HepG2 (cell line): ENCODE measurements around the gene BDP1. TPM values are rescaled to one million over a fixed set of nuclear protein-coding genes. Genes with fewer than 3 reads are reported as not detected.

Source experiments
- ARNT ChIP-seq: fragments of 450-650 bp; IDR thresholded peaks from 2 replicates; pipeline ENCODE4 v1.6.1; 2017
- ATF7-NPFF ChIP-seq: sonication (generic); formaldehyde crosslinking; IDR thresholded peaks from 2 replicates; pipeline ENCODE4 v1.8.1; 2023; ENCODE audit warnings: mild to moderate bottlenecking, low read depth, missing genetic modification reagents, moderate library complexity
- GPN1 ChIP-seq: sonication (generic); formaldehyde crosslinking; IDR thresholded peaks from 2 replicates; pipeline ENCODE4 v1.5.1; 2020; ENCODE audit warnings: missing genetic modification reagents, borderline replicate concordance
- HOXA9 ChIP-seq: sonication (generic); formaldehyde crosslinking; IDR thresholded peaks from 2 replicates; pipeline ENCODE4 v1.8.1; 2022; ENCODE audit warnings: missing genetic modification reagents, mild to moderate bottlenecking, moderate library complexity, borderline replicate concordance
- IKZF1 ChIP-seq: fragments of 450-650 bp; IDR thresholded peaks from 2 replicates; pipeline ENCODE4 v1.7.1; 2016
- MEF2D ChIP-seq: sonication (generic); formaldehyde crosslinking; IDR thresholded peaks from 2 replicates; pipeline ENCODE4 v1.5.1; 2020; ENCODE audit warnings: mild to moderate bottlenecking, missing genetic modification reagents
- RXRA ChIP-seq: sonication (generic); formaldehyde crosslinking; IDR thresholded peaks from 2 replicates; pipeline ENCODE4 v1.5.1; 2020; ENCODE audit warnings: missing genetic modification reagents
- SIX1 ChIP-seq: sonication (generic); formaldehyde crosslinking; IDR thresholded peaks from 2 replicates; pipeline ENCODE4 v1.4.0; 2020; ENCODE audit warnings: missing genetic modification reagents, borderline replicate concordance
- ZNF160 ChIP-seq: sonication (generic); formaldehyde crosslinking; IDR thresholded peaks from 2 replicates; pipeline ENCODE4 v1.8.0; 2022; ENCODE audit warnings: mild to moderate bottlenecking, inconsistent platforms, missing genetic modification reagents
- ZNF251 ChIP-seq: sonication (generic); formaldehyde crosslinking; IDR thresholded peaks from 2 replicates; pipeline ENCODE4 v1.9.0; 2021; ENCODE audit warnings: mild to moderate bottlenecking, missing genetic modification reagents
- ZNF282 ChIP-seq: fragments of 450-650 bp; IDR thresholded peaks from 2 replicates; pipeline ENCODE4 v1.6.1; 2018; ENCODE audit not compliant: partially characterized antibody
- ZNF674 ChIP-seq: sonication (generic); formaldehyde crosslinking; IDR thresholded peaks from 2 replicates; pipeline ENCODE4 v1.5.0; 2020; ENCODE audit warnings: low read depth, mild to moderate bottlenecking, missing genetic modification reagents
- polyA plus RNA-seq, 8 experiments: library from polyadenylated mRNA; depleted of rRNA in 3 of 8; stranded (reverse) in 7 of 8; unstranded in 1 of 8; fragments of >200 nt; fragmentation: Illumina TruSeq in 4 of 8; extraction: Trizol in 4 of 8; gene quantifications; 2 replicates each; pipeline versions ENCODE4 v1.2.1 to v1.2.3, GENCODE V29; 2011 to 2016; ENCODE audit warnings: low read depth in 4 of 8, missing spikeins in 1 of 8, mixed read lengths in 1 of 8; ENCODE audit not compliant: insufficient read depth in 1 of 8
- total RNA-seq, 5 experiments: library from RNA; depleted of rRNA; stranded (reverse); fragments of >200 nt; fragmentation: Illumina TruSeq; extraction: Trizol; gene quantifications; 2 replicates each; pipeline ENCODE4 v1.2.3, GENCODE V29; 2016; ENCODE audit warnings: low read depth in 1 of 5
- TF ChIP-seq, protein P1 (sequence below): IDR thresholded peaks from 2 replicates; pipeline ENCODE4 v1.6.1; 2016; ENCODE audit warnings: low read depth, missing genetic modification reagents, missing compliant biosample characterization
- TF ChIP-seq, protein P2 (sequence below): sonication (generic); formaldehyde crosslinking; IDR thresholded peaks from 2 replicates; pipeline ENCODE4 v1.5.0; 2020; ENCODE audit warnings: mild to moderate bottlenecking, missing genetic modification reagents, borderline replicate concordance

The BDP1 gene
- total and polyA plus RNA-seq, 2 of the 13 experiments (the other 11 are each of a cell fraction or from before 2014, with no cell fraction given): 10.2 to 22.4 TPM

DNA sequence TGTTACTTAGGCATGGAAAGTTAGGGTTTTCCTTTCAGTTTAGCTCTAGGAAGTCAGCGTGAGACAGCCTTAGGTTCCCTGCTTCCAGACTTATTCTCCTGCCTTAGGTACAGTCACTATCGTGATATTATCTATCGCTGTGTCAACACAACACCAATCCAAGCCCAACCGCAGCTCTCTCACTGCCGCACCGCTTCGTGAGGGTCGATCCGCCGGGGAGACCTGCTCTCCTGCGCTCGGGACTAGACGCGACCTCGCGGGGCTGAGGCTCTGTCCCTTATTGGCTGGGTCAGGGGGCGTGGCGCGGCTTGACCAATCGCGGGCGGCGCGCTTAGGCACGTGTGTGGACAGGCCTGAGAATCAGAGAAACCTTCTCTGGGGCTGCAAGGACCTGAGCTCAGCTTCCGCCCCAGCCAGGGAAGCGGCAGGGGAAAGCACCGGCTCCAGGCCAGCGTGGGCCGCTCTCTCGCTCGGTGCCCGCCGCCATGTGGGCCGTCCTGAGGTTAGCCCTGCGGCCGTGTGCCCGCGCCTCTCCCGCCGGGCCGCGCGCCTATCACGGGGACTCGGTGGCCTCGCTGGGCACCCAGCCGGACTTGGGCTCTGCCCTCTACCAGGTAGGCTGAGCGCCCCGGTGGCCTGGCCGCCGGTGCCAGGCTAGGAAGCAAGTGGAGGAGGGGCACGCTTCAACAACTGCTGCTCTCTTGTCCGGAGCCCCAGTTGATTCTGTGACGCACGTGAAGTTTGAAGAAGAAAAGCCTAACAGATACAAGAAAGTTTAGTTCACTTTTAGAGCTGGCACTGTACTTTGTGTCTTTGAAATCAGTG, 131.7 kb downstream of the BDP1 start, which contains the start of gene MCCC2 (continued):
- peak; percentile 94 for TF ChIP-seq ATF7-NPFF (CRISPR knock-in tag)
- peak; percentile 66; the same call in 1 of the 2 replicates for TF ChIP-seq ZNF160 (CRISPR knock-in tag)
- TF ChIP-seq GPN1 (CRISPR knock-in tag): no peak
- TF ChIP-seq RXRA (CRISPR knock-in tag): peak; percentile 73
- TF ChIP-seq IKZF1: no peak
- TF ChIP-seq SIX1: no peak
- TF ChIP-seq, protein P1, sequence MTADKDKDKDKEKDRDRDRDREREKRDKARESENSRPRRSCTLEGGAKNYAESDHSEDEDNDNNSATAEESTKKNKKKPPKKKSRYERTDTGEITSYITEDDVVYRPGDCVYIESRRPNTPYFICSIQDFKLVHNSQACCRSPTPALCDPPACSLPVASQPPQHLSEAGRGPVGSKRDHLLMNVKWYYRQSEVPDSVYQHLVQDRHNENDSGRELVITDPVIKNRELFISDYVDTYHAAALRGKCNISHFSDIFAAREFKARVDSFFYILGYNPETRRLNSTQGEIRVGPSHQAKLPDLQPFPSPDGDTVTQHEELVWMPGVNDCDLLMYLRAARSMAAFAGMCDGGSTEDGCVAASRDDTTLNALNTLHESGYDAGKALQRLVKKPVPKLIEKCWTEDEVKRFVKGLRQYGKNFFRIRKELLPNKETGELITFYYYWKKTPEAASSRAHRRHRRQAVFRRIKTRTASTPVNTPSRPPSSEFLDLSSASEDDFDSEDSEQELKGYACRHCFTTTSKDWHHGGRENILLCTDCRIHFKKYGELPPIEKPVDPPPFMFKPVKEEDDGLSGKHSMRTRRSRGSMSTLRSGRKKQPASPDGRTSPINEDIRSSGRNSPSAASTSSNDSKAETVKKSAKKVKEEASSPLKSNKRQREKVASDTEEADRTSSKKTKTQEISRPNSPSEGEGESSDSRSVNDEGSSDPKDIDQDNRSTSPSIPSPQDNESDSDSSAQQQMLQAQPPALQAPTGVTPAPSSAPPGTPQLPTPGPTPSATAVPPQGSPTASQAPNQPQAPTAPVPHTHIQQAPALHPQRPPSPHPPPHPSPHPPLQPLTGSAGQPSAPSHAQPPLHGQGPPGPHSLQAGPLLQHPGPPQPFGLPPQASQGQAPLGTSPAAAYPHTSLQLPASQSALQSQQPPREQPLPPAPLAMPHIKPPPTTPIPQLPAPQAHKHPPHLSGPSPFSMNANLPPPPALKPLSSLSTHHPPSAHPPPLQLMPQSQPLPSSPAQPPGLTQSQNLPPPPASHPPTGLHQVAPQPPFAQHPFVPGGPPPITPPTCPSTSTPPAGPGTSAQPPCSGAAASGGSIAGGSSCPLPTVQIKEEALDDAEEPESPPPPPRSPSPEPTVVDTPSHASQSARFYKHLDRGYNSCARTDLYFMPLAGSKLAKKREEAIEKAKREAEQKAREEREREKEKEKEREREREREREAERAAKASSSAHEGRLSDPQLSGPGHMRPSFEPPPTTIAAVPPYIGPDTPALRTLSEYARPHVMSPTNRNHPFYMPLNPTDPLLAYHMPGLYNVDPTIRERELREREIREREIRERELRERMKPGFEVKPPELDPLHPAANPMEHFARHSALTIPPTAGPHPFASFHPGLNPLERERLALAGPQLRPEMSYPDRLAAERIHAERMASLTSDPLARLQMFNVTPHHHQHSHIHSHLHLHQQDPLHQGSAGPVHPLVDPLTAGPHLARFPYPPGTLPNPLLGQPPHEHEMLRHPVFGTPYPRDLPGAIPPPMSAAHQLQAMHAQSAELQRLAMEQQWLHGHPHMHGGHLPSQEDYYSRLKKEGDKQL (CRISPR knock-in tag): peak; percentile 61; the same call in 1 of the 2 replicates
- TF ChIP-seq ARNT: no peak
- no peak for TF ChIP-seq HOXA9 (CRISPR knock-in tag)
- no peak for TF ChIP-seq ZNF282
- no peak for TF ChIP-seq ZNF674 (CRISPR knock-in tag)
- TF ChIP-seq, protein P2, sequence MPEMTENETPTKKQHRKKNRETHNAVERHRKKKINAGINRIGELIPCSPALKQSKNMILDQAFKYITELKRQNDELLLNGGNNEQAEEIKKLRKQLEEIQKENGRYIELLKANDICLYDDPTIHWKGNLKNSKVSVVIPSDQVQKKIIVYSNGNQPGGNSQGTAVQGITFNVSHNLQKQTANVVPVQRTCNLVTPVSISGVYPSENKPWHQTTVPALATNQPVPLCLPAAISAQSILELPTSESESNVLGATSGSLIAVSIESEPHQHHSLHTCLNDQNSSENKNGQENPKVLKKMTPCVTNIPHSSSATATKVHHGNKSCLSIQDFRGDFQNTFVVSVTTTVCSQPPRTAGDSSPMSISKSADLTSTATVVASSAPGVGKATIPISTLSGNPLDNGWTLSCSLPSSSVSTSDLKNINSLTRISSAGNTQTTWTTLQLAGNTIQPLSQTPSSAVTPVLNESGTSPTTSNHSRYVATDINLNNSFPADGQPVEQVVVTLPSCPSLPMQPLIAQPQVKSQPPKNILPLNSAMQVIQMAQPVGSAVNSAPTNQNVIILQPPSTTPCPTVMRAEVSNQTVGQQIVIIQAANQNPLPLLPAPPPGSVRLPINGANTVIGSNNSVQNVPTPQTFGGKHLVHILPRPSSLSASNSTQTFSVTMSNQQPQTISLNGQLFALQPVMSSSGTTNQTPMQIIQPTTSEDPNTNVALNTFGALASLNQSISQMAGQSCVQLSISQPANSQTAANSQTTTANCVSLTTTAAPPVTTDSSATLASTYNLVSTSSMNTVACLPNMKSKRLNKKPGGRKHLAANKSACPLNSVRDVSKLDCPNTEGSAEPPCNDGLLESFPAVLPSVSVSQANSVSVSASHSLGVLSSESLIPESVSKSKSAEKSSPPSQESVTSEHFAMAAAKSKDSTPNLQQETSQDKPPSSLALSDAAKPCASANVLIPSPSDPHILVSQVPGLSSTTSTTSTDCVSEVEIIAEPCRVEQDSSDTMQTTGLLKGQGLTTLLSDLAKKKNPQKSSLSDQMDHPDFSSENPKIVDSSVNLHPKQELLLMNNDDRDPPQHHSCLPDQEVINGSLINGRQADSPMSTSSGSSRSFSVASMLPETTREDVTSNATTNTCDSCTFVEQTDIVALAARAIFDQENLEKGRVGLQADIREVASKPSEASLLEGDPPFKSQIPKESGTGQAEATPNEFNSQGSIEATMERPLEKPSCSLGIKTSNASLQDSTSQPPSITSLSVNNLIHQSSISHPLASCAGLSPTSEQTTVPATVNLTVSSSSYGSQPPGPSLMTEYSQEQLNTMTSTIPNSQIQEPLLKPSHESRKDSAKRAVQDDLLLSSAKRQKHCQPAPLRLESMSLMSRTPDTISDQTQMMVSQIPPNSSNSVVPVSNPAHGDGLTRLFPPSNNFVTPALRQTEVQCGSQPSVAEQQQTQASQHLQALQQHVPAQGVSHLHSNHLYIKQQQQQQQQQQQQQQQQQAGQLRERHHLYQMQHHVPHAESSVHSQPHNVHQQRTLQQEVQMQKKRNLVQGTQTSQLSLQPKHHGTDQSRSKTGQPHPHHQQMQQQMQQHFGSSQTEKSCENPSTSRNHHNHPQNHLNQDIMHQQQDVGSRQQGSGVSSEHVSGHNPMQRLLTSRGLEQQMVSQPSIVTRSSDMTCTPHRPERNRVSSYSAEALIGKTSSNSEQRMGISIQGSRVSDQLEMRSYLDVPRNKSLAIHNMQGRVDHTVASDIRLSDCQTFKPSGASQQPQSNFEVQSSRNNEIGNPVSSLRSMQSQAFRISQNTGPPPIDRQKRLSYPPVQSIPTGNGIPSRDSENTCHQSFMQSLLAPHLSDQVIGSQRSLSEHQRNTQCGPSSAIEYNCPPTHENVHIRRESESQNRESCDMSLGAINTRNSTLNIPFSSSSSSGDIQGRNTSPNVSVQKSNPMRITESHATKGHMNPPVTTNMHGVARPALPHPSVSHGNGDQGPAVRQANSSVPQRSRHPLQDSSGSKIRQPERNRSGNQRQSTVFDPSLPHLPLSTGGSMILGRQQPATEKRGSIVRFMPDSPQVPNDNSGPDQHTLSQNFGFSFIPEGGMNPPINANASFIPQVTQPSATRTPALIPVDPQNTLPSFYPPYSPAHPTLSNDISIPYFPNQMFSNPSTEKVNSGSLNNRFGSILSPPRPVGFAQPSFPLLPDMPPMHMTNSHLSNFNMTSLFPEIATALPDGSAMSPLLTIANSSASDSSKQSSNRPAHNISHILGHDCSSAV (CRISPR knock-in tag): no peak
- TF ChIP-seq MEF2D: no peak; the same call in 1 of the 2 replicates
- peak; percentile 87; the same call in 1 of the 2 replicates for TF ChIP-seq ZNF251 (CRISPR knock-in tag)
